Endodermal cell (in vitro differentiated cells): ENCODE results near the gene PRKCQ. TPM values are rescaled to one million over a fixed set of nuclear protein-coding genes. Genes with fewer than 3 reads are reported as not detected.

ENCODE experiments used
- DNase-seq: peaks from one replicate; pipeline ENCODE4 v3.0.0-alpha.2; 2017
- H3K27ac ChIP-seq: 2 replicates; pipeline ENCODE4 v1.5.1; 2013; ENCODE audit warnings: mild to moderate bottlenecking, low read depth, low read length, moderate library complexity
- H3K27me3 ChIP-seq: 2 replicates; pipeline ENCODE4 v1.6.1; 2013; ENCODE audit warnings: mild to moderate bottlenecking, low read length, moderate library complexity; ENCODE audit not compliant: insufficient read depth, control insufficient read depth, poor library complexity, severe bottlenecking
- H3K36me3 ChIP-seq: 2 replicates; pipeline ENCODE4 v1.7.0; 2013; ENCODE audit warnings: mild to moderate bottlenecking, low read length, moderate library complexity; ENCODE audit not compliant: control insufficient read depth, insufficient read depth
- H3K4me1 ChIP-seq: one replicate; pipeline ENCODE4 v1.7.0; 2013; ENCODE audit warnings: low read length; ENCODE audit not compliant: control insufficient read depth, insufficient read depth
- H3K4me3 ChIP-seq: 2 replicates; pipeline ENCODE4 v1.5.1; 2013; ENCODE audit warnings: mild to moderate bottlenecking, low read length, moderate library complexity
- H3K9ac ChIP-seq: 2 replicates; pipeline ENCODE4 v1.6.1; 2013; ENCODE audit warnings: mild to moderate bottlenecking, low read length, moderate library complexity; ENCODE audit not compliant: poor library complexity, severe bottlenecking; ENCODE audit errors: extremely low read depth
- H3K9me3 ChIP-seq: 2 replicates; pipeline ENCODE4 v1.6.1; 2013; ENCODE audit warnings: mild to moderate bottlenecking, low read length, moderate library complexity; ENCODE audit not compliant: control insufficient read depth
- H3K27ac Mint-ChIP-seq: 2 replicates; pipeline ENCODE4 v1.8.0; 2020; ENCODE audit warnings: mixed read lengths
- H3K27me3 Mint-ChIP-seq: 2 replicates; pipeline ENCODE4 v1.8.0; 2021; ENCODE audit warnings: mild to moderate bottlenecking, mixed read lengths; ENCODE audit not compliant: insufficient read depth
- H3K36me3 Mint-ChIP-seq: 2 replicates; pipeline ENCODE4 v1.8.0; 2020; ENCODE audit warnings: low read depth, mixed read lengths
- H3K4me1 Mint-ChIP-seq: 2 replicates; pipeline ENCODE4 v1.8.0; 2020; ENCODE audit warnings: mixed read lengths
- H3K4me3 Mint-ChIP-seq: 2 replicates; pipeline ENCODE4 v1.8.0; 2020; ENCODE audit warnings: mild to moderate bottlenecking, moderate library complexity, mixed read lengths
- H3K9me3 Mint-ChIP-seq: 2 replicates; pipeline ENCODE4 v1.8.0; 2020; ENCODE audit warnings: mild to moderate bottlenecking, mixed read lengths
- WGBS, 2 experiments: methylation state at CpG; one replicate each; pipeline versions ENCODE4 v1.1.5 to v1.1.7; 2013; ENCODE audit warnings: missing lambda C conversion rate in 2 of 2, mixed read lengths in 1 of 2; ENCODE audit not compliant: insufficient coverage in 1 of 2, insufficient read length in 1 of 2; 5-methylcytosine and 5-hydroxymethylcytosine counted together
- total RNA-seq, 2 donors: library from RNA; stranded (reverse); fragmentation: NEBNext Ultra II Directional in 1 of 2; extraction: Animal tissue kit (Norgen Biotek cat#: 25700) in 1 of 2; gene quantifications; 2 replicates in 1 of 2; 3 replicates in 1 of 2; pipeline ENCODE4 v1.2.1, GENCODE V29; 2021
- TF ChIP-seq, protein P1 (sequence below): fragments of 200-600 bp; sonication (generic); conservative IDR thresholded peaks from 2 replicates; pipeline ENCODE4 v1.5.0; 2021; ENCODE audit warnings: antibody characterized with exemption, mild to moderate bottlenecking

Gene PRKCQ
- total RNA-seq, 2 donors from 2014 or later = 24.3 to 29.1 TPM

DNA sequence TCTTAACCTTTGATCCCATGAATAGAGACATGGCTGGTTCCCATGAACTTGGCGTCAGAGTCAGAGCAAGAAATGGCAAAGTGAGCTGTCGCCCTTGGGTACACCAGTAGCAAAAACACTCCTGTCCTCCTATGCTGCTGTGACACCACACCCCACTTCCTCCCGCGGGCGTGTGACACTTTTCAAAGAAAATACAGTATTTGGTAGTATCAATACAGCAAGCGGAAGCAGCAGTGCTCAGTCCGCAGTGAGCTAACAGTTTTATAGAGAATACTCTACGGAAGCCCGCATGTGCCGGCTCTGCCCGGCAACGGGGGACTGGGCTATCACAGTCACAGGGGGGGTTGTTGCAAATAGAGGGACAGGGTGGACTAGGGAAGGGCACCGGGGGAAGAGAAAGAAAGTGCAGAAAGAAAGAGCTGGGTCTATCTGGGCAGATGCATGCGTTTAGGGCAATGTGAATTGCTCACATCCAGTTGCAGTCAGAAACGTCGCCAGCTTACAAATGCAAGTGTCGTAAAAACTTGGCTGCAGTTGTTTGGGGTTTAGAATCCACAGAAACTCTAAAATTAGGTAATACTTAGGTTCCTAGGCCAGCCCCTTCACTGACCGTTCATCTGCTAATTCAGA lies 49.8 kb downstream of the PRKCQ start:
- Histone ChIP-seq H3K4me3 (no peak overlapping the region), H3K27me3 (no peaks in the 10 kb centered on the region), H3K9me3 (no peaks in the 10 kb centered on the region), H3K4me1 (peaks cover 11% of the 10 kb centered on the region), H3K36me3 (peaks cover 22% of the 10 kb centered on the region), H3K27ac (no peak overlapping the region), H3K9ac (no peak overlapping the region)
- WGBS, 2 experiments = 87 to 90% methylated on average over 14 to 18 of the region's 18 CpGs
- H3K4me3 Mint-ChIP-seq = no peak overlapping the region
- peaks cover 43% of the 10 kb centered on the region for H3K4me1 Mint-ChIP-seq
- H3K9me3 Mint-ChIP-seq = no peaks in the 10 kb centered on the region
- H3K36me3 Mint-ChIP-seq = peaks cover 8% of the 10 kb centered on the region
- H3K27ac Mint-ChIP-seq = no peak overlapping the region
- TF ChIP-seq, protein P1, sequence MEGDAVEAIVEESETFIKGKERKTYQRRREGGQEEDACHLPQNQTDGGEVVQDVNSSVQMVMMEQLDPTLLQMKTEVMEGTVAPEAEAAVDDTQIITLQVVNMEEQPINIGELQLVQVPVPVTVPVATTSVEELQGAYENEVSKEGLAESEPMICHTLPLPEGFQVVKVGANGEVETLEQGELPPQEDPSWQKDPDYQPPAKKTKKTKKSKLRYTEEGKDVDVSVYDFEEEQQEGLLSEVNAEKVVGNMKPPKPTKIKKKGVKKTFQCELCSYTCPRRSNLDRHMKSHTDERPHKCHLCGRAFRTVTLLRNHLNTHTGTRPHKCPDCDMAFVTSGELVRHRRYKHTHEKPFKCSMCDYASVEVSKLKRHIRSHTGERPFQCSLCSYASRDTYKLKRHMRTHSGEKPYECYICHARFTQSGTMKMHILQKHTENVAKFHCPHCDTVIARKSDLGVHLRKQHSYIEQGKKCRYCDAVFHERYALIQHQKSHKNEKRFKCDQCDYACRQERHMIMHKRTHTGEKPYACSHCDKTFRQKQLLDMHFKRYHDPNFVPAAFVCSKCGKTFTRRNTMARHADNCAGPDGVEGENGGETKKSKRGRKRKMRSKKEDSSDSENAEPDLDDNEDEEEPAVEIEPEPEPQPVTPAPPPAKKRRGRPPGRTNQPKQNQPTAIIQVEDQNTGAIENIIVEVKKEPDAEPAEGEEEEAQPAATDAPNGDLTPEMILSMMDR = no peak
- DNase-seq = no peak
- peaks cover 3% of the 10 kb centered on the region for H3K27me3 Mint-ChIP-seq

DNA sequence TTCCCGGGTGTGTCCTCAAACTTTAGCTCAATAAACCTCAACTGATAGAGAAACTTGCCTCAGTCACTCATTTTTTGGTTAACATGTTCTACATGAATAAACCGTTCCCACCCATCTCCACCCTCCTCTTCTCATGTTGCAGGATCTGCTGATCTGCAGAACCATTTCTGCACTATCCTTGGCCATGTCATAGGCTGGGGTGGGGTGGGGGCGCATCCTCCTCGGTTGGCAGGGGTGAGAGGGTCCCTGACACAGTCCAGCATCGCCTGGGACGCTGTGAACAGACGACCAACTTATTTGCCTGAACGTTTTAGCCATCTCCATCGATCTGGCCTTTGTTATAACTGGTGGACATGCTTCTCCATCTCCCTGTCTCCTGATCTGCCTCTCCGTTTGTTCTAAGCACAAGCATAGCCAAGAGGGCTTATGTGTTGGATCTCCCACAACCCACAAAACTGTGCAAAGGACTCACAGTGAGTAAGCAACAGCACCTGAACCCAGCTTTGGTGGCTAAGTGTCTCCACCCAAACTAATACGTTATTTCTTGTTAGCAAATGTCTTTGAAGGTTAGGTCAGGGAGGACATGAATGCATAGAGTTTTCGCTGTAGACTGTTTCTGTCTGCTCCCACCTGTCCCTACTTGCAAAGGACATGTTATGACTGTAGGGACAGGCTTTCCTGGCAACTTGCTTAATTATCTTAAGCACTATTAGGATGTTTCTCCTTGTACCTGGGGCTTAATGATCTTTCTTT lies 51.7 kb downstream of the PRKCQ start:
- peaks cover 46% of the 10 kb centered on the region for H3K4me1 Mint-ChIP-seq
- H3K36me3 Mint-ChIP-seq = peaks cover 8% of the 10 kb centered on the region
- H3K27me3 Mint-ChIP-seq = peaks cover 3% of the 10 kb centered on the region
- Histone ChIP-seq H3K9ac (no peak overlapping the region), H3K4me1 (peaks cover 11% of the 10 kb centered on the region), H3K9me3 (no peaks in the 10 kb centered on the region), H3K4me3 (no peak overlapping the region), H3K27me3 (no peaks in the 10 kb centered on the region), H3K36me3 (peaks cover 24% of the 10 kb centered on the region), H3K27ac (no peak overlapping the region)
- DNase-seq = no peak
- no peaks in the 10 kb centered on the region for H3K9me3 Mint-ChIP-seq
- TF ChIP-seq, protein P1 = no peak
- peak overlapping the region; percentile 89 for H3K27ac Mint-ChIP-seq
- WGBS, 2 experiments = 91 to 92% methylated on average over 10 to 12 of the region's 12 CpGs
- H3K4me3 Mint-ChIP-seq = no peak overlapping the region

DNA sequence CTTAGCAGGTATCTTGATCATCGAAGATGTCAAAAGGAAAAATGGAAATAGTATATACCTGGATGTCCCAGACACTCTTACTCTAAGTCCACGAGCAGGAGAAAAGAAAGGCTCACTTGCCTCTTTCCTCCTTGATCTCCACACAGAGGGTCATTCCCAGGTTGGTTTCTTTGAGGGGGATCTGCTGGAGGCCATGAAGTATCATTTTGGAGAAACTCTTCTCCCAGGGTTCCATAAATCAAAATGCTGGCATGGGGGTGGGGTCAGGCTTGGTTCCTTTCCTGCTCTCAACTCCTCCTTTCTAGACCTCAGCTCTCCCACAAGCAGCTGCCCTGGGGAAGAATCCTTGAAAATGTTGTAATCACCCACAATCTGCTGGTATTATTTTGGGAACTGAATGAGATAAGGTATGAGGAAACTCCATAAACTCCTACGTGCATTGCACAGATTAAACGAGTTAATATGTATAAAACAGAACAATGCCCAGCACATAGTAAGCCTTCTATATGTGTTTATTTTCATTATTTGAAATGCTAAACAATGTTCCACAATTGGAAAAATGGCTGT lies 54.4 kb downstream of the PRKCQ start:
- no peak for DNase-seq
- 96 to 100% methylated on average over 3 to 4 of the region's 4 CpGs for WGBS, 2 experiments
- Mint-ChIP-seq H3K9me3 (no peaks in the 10 kb centered on the region), H3K36me3 (peaks cover 8% of the 10 kb centered on the region), H3K27me3 (peaks cover 3% of the 10 kb centered on the region), H3K27ac (no peak overlapping the region), H3K4me1 (peaks cover 40% of the 10 kb centered on the region), H3K4me3 (no peak overlapping the region)
- peaks cover 24% of the 10 kb centered on the region for H3K36me3 ChIP-seq
- H3K9me3 ChIP-seq = no peaks in the 10 kb centered on the region
- no peak overlapping the region for H3K9ac ChIP-seq
- H3K27me3 ChIP-seq = no peaks in the 10 kb centered on the region
- TF ChIP-seq, protein P1 = no peak
- peaks cover 15% of the 10 kb centered on the region for H3K4me1 ChIP-seq
- no peak overlapping the region for H3K27ac ChIP-seq
- H3K4me3 ChIP-seq = no peak overlapping the region
